ENCODE measurements around the gene DTL. TPM values are rescaled to one million over a fixed set of nuclear protein-coding genes. Genes with fewer than 3 reads are reported as not detected.

The DTL gene
- 5.6 and 13.7 TPM in 2 replicates for total RNA-seq

DNA sequence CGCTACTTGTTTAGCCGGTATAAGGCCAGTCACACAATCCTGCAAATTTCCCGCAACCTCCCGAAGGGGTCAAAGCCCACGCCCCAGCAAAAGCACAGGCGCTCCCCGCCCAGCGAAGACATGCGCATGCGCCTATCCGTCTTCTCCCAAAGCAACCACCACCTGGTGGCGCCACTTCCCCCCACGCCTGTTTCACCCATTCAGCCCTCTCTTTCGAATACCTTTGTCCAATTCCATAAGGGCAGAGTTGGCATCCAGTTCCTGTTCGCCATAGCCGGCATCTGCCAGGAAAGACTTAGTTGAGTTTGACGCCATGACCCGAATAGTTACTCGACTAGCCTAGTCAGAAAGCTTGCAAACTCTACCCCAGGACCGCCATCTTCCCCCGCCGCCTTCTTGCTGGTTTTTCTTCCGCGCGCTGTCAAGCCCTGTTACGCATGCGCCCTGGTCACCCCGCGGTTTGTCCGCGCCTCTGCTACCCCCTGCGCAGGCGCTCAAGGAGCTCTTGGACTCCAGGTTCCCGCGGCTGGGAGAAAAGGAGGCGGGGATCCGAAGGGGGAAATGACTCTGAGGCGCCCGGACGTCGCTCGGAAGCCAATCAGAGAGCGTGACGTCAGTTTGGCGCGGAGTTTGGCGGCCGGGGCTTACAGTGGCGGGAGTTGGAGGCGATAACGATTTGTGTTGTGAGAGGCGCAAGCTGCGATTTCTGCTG lies at the start of gene DTL, which contains the start of gene INTS7:
Gene DTL (plus strand): TSS at position 626 of the 712 bp plus-strand sequence. CDS start 143 bp downstream, outside the sequence.
Gene INTS7 (minus strand): TSS at position 435 of the 712 bp plus-strand sequence. CDS start 120 bp downstream, at position 315.

Other genes with a start within 250 kb of the DTL start
- gene LPGAT1, start 205.0 kb upstream of the DTL start, total RNA-seq, result 16.8 and 25.1 TPM in 2 replicates
- gene INTS7, start 191 bp upstream of the DTL start, total RNA-seq, result 13.8 and 16.0 TPM in 2 replicates
- gene PPP2R5A, start 249.7 kb downstream of the DTL start, total RNA-seq, result 21.5 and 23.3 TPM in 2 replicates